CD4-positive, alpha-beta T cell treated with Interferon alpha-2 for 1 hour (primary cell): ENCODE measurements around the gene EFCC1.
A peak's percentile ranks its signal among the peaks of the same experiment; 100 is the strongest.

Experiments
- DNase-seq, 2 donors: peaks; one replicate each; pipeline ENCODE4 v3.0.0-alpha.2; 2020 to 2022

The EFCC1 gene

GRCh38 chr3:129015388-129016105 lies 14.4 kb downstream of the EFCC1 start:
- peak; percentile 64 to 77 for DNase-seq

- DNase-seq = peak; percentile 79 to 80
These were observed 15.2 kb downstream of the EFCC1 start for GRCh38 chr3:129016356-129016719.

DNA sequence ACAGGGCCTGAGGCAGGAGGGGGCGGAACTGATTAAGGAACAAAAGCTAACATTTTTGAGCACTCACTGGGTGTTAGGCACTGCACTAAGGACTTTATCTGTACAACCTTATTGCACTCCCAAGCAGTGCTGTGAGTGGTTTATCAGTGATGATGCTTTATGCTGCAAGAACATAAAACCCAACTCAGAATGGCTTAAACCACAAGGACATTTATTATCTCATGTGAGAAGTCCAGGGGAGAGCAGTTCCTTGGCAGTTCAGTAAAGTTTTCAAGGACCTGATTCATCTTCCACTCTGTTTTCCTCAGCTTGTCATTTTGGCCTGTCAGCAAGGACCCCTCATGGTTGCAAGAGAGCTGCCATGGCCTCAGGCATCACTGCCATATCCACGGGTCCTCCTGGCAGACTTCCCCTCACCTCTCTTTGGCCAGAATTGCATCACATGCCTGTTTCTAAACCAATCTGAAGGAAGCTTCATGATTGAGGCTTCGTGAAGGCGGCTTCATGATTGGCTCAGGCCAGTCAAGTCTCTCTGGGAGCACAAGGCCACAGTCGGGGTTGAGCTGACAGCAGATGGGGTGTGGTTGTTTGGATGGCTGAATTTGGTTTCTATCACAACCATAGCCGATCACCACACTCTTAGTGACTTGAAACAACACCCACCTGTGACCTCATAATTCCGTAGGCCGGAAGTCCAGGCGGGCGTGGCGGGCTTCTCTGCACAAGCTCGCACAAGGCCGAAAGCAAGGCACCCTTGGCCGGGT lies 15.8 kb downstream of the EFCC1 start:
- peak; percentile 73 to 77 for DNase-seq

DNA sequence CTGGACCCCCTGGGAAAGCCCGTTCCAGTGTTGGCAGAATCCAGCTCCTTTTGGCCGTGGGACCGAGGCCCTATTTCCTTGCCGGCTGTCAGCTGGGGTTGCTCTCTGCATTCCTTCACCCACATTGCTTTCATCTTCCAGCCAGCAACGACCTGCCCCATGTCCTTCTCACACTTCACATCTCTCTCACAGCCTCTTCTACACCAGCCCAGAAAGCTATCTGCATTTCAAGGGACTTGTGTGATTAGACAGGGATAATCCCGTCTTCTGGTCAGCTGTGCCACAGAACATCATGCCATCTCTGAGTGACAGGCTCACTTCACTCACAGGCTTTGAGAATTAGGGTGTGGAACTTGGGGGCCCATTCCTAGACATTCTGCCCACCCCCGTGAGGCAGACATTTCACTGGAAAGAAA lies 16.4 kb downstream of the EFCC1 start:
- DNase-seq = no peak

DNA sequence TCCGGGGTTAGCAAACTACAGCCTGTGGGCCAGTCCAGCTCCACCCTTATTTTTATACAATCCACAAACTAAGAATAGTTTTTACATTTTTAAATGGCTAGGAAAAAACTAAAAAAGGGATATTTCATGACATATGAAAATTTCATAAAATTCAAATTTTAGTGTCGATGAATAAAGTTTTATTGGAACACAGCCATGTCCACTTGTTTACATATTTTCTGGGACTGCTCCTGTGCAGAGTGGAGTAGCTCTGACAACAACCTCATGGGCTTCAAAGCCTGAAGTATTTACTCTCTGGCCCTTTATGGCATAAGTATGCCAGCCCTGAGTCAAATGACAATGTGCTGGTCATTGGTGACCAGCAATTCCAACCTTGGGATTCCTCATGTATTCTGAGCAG lies 17.2 kb downstream of the EFCC1 start:
- DNase-seq = no peak

DNA sequence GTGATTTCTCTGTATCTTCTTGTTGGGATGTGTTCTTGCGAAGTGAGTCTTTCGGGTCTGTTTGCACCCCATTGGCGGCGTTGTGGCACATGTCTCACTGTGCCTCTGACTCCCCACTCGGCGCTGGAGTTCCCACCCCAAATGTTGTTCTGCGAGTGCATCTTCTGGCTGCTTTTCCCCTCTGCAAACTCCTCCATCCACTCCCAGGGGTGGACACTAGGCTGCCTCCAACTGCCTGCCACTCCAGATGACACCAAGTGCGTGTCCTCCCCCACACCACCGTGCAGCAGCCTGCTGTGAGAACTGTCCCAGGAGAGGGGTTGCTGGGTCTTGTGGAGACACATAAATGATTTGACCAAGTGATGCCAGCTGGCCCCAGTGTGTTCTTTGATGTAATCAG lies 17.6 kb downstream of the EFCC1 start:
- no peak for DNase-seq

- DNase-seq = no peak
These were observed 18.2 kb downstream of the EFCC1 start for GRCh38 chr3:129019266-129019665.

DNA sequence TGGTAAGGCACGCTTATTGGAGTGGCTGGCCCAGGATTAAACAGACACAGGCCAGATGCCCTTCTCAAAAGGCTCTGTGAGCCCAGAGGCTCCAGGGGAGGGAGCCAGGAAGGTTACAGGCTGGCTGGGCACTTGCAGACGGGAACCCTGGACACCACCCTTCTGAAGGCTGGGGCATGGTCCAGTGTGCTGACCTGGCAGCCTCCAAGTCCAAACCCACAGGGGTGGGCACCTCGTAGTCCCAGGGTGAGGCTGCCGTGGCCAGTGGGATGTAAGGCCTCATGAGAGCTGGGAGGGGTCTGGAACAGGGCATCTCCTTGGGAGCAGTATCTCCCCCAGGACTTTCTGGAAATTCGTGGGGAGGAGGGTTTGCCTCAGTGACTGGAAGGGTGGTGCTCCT lies 19.6 kb downstream of the EFCC1 start:
- DNase-seq = no peak

DNA sequence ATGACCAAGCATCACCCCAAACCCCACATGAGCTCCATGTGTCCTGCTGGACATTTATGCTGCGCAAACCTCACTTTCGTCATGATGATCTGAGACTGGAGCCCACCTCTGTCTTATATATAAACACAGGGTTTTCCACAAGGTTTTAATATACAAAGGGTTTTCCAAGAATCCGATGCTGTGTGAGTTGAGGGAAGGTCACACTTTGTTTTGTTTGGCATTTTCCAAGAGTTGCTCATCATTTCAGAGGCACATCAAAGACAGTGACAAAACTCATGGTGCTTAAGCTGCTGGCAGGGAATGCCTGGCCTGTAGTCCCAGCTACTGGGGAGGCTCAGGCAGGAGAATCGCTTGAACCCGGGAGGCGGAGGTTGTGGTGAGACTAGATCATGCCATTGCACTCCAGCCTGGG lies 20.0 kb downstream of the EFCC1 start:
- DNase-seq = no peak

DNA sequence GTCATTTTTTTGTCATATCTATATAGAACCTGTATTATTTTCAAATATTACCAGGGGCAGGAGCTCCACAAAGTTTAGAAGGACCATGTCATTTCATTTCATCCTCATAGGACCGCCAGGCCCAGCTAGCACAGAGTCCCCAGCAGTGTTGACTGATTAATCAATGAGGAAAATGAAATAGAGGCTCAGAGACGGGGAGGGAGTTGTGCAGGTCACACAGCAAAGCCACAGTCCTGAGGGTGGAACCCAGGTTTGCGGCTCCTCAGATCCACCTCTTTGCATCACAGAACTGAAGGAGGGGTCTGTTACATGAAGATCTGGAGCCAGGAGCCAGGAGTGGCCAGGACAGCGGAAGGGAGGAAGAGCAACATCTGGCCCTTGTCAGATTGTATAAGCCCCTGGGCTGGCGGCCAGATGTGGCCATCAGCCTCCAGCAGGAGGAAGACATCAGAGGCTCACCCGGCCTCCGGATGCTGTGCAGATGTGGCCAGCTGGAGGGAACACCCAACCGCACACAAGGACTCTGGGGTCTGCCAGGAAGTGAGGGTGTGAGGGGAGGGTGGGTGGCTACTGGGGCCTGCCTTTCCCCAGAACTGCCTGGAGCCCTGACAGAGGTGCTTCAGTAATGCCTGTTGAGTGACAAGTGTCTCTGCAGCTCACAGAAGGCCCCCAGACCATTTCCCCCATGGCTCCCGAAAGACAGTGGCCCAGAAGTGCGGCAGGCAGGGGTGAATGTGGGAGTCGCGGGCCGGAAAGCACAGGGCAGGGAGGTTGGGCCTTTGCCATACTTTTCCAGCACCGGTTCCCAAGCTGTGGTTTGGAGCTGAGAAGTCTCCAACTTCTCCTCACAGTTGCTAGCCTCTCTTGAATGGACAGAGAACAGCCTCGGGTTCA lies 21.3 kb downstream of the EFCC1 start:
- DNase-seq = no peak

DNA sequence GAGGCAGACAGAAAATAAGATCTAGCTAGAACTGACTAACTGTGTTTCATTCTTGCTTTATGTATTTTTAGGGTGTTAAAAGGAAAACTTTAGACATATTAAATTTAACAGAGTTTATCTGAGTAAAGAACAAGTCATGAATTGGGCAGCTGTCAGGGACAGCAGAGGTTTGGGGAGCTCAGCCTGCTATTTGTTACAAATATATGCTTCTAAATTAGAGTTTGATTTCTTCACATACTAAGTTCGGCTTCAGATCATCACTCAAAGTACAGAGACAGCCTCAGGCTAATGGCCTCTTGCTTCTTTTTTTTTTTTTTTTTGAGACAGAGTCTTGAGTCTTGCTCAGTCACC lies 21.9 kb downstream of the EFCC1 start:
- no peak for DNase-seq

DNA sequence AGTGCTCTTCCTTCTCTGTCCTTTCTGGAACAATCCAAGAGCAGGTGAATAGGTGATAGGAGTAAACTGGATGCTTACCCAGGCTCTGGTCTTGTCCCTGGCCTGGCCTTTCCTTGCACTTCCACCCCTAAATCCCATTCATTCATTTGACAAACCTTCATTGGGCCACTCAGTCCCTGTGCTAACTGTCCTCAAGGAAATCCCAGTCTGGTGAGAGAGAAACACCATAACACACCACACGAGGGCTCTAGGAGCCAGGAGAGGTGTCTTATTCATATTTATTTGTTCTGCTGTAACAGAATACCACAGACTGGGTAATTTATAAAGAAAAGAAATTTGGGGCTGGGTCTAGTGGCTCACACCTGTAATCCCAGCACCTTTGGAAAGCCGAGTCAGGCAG lies 22.8 kb downstream of the EFCC1 start:
- DNase-seq = no peak

GRCh38 chr3:129025108-129025507 lies 24.0 kb downstream of the EFCC1 start:
- no peak for DNase-seq

- no peak for DNase-seq
These were observed 24.8 kb downstream of the EFCC1 start for GRCh38 chr3:129025691-129026435.

DNA sequence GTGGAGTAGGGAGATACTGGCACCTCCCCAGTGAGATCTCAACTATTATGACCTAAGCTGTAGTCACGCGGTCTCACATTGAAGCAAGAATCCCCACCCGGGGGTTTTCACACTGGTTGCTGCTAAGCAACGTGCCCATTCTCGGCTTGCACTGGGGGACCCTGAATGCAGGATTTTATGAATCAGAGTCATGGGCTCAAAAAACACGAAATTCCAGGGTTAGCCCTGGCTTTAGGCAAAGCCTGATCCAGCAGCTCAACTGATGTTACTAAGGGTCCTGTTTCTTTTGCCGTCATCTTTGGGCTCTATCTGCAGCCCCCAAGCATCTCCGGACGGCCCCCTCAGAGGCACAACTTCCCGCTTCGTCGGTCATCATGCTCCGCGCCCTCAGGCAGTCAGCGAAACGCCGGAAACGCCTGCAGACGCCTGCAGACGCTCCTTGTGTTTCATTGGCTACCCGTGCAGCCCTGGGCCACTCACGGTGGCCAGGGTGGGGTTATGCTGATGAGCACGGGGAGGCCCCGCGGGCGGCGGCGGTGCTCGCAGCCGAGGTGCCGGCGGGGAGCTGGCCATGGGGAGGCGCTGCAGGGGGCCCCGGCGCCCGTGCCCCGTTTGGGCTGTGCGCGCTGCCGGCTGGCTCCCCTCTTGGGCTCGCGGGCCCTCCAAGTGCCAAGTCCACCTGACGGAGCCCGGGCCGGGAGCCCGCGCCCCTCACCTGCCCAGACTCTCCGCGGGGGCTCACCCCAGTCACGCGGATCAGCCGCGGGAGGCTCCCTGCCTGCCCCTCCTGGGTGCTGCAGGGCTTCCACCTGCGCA lies 25.8 kb downstream of the EFCC1 start:
- DNase-seq = peak; percentile 92 to 94

DNA sequence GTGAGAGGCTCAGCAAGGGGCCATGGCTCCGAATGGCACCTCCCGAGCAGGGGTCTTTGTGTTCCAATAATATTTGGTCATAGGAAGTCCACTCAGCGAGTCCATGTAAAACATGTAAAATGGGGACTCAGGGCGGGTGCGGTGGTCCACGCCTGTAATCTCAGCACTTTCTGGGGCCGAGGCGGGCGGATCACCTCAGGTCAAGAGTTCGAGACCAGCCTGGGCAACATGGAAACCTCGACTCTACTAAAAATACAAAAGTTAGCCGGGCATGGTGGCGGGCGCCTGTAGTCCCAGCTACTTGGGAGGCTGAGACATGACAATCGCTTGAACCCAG lies 26.4 kb downstream of the EFCC1 start:
- DNase-seq = no peak

DNA sequence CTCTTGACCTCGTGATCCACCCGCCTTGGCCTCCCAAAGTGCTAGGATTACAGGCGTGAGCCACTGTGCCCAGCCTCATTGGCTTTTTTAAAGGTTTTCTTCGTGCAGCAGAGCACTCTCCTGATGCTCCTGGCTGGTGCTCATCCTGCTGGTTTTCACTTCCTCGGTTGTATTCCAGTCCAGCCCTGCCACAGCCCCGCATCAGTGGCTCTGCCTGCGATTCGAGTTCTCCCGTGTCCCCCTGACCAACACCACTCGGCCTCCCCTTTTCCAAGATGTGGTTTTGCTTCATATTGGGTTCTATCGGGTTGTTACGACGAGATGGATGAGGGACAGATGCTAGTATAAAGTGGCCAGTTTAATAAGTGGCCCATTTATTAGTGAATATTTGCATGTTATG lies 27.8 kb downstream of the EFCC1 start:
- no peak for DNase-seq

- DNase-seq = no peak
These were observed 29.5 kb downstream of the EFCC1 start for GRCh38 chr3:129030611-129031010.

DNA sequence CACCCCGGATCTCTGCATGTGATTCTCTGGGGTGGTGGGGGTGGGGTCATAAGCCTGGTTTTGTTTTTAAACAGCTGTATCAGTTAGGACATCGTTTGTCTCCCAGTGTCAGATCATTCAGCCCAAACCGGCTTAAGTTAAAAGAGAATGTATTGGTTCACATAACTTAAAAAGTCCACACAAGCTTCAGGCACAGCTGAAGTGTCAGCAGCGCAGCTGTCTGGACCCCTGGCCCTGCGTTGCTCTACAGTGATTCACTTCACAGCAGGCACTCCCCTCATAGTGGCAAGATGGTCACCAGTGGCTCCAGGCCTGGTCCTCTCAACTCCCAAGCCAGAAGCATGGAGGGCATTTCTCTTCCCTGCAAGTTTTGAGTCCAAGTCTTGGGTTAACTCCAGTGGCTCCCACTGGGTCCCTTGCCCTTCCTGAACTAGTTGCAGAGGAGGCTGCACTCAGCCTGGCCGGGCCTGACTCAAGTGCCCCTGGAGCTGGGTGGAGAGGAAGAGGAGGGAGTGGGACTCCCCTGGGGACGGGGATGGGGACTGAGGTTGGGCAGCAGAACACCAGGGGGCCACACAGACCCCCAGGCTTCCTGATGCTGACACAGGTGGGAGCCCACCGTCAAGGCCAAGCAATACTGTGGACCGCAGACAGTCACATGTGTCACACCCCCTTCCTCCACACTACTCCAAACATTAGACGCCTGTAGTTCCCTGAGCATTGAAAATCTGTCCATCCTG lies 30.5 kb downstream of the EFCC1 start:
- DNase-seq = no peak

DNA sequence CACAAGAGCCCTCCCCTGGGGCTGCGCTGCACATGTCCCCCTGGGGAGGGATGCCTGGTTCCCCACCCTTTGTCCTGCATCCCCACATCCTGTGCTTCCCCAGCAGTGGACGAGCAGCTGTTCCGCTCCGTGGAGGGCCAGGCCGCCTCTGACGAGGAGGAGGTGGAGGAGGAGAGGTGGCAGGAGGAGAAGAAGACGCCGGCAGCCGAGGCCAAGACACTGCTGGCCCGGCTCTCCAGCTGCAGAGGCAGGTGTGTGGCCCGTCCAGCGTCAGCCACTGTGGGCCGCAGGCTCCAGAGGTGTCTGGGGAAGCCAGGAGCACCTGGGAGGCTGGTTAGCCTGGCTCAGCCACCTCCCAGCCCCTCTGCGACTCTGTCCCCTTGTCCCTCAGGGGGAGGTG lies 31.6 kb downstream of the EFCC1 start:
- DNase-seq = no peak

DNA sequence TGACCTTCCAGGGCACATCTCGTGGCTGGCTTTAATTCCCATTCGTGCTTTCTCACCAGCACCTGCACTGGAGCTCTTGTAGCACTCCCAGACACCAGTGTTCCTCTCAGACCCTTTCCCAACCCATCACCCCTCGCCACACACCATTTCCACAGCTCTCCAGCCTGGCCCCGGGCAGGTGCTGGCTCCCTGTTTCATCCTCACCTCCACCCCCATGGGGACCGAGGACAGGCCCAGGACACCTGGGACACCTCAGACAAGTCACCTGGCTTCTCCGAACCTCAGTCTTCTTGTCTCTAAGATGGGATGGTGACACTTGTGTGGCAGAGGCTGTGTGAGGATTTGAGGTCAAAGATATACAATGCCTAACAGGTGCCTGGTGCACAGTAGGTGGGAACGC lies 32.0 kb downstream of the EFCC1 start:
- DNase-seq = no peak
